C4-2B (cell line): ENCODE measurements around the gene ELMO1.

ENCODE experiments used
- ZFX ChIP-seq: fragments of 450-650 bp; IDR thresholded peaks from 2 replicates; pipeline ENCODE4 v1.6.1; 2017
- TF ChIP-seq, protein P1 (sequence below): fragments of 450-650 bp; conservative IDR thresholded peaks from 2 replicates; pipeline ENCODE4 v1.5.1; 2017; ENCODE audit warnings: mild to moderate bottlenecking

DNA sequence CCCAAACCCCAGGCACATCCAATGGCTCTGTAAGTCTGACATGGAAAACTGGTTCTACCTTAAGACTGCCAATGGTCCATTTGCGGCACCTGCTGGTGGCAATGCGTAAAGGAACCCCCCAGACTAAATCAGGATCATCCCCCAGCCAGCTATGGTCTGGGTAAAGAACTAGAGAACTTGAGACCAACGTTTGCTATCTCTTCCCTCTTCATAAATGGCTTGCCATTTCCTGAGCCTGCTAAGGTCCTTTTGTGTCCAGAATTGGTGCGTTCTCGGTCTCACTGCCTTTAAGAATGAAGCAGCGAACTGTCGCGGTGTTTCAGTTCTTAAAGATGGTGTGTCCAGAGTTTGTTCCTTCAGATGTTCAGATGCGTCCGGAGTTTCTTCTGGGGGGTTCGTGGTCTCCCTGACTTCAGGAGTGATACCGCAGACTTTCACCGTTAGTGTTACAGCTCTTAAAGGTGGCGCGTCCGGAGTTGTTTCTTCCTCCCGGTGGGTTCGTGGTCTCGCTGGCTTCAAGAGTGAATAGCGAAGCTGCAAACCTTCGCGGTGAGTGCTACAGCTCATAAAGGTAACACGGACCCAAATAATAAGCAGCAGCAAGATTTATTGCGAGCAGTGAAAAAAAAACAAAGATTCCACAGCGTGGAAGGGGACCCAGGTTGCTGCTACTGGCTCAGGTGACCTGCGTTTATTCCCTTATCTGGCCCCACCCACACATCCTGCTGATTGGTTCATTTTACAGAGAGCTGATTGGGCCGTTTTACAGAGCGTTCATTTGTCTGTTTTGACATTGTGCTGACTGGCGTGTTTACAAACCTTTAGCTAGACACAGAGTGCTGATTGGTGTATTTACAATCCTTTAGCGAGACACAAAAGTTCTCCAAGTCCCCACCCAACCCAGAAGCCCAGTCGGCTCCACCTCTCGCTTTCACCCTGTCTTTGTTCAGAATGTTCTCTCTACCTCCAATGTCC is 95.4 kb downstream of the ELMO1 start:
- TF ChIP-seq, protein P1, sequence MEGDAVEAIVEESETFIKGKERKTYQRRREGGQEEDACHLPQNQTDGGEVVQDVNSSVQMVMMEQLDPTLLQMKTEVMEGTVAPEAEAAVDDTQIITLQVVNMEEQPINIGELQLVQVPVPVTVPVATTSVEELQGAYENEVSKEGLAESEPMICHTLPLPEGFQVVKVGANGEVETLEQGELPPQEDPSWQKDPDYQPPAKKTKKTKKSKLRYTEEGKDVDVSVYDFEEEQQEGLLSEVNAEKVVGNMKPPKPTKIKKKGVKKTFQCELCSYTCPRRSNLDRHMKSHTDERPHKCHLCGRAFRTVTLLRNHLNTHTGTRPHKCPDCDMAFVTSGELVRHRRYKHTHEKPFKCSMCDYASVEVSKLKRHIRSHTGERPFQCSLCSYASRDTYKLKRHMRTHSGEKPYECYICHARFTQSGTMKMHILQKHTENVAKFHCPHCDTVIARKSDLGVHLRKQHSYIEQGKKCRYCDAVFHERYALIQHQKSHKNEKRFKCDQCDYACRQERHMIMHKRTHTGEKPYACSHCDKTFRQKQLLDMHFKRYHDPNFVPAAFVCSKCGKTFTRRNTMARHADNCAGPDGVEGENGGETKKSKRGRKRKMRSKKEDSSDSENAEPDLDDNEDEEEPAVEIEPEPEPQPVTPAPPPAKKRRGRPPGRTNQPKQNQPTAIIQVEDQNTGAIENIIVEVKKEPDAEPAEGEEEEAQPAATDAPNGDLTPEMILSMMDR = peak; percentile 53
- TF ChIP-seq ZFX = no peak
